A673 (cell line): ENCODE data around the gene HACE1. TPM values are rescaled to one million over a fixed set of nuclear protein-coding genes. Genes with fewer than 3 reads are reported as not detected.

Experiments used
- BruUV-seq: library from RNA; stranded (reverse); fragments of 400-500 nt; replicated peaks from 2 replicates; lab custom pipeline; 2021; lab: Mats Ljungman, UMichigan
- CTCF ChIA-PET: fragments of 300-600 bp; sonication (Branson Sonifier 250); formaldehyde crosslinking; loops from one replicate; lab custom pipeline; 2022; ENCODE audit warnings: antibody characterized with exemption; lab: Charles Lee
- POLR2A ChIA-PET: fragments of 300-600 bp; sonication (Branson Sonifier 250); formaldehyde crosslinking; loops from one replicate; lab custom pipeline; 2022; ENCODE audit warnings: antibody characterized with exemption; ENCODE audit not compliant: low non-redundant PET; lab: Charles Lee
- DNase-seq: peaks from one replicate; pipeline ENCODE4 v3.0.0-alpha.2; 2015; ENCODE audit warnings: low spot score
- H3K27ac ChIP-seq: fragments of 200-600 bp; sonication (generic); 2 replicates; pipeline ENCODE4 v1.5.1; 2016; ENCODE audit warnings: mixed run types, low read depth, mild to moderate bottlenecking, mixed read lengths, antibody characterized with exemption, low read length; ENCODE audit not compliant: poor library complexity, severe bottlenecking
- H3K27me3 ChIP-seq: fragments of 200-600 bp; sonication (generic); replicated peaks from 2 replicates; pipeline ENCODE4 v1.6.1; 2017; ENCODE audit warnings: mixed run types, low read depth, mild to moderate bottlenecking, mixed read lengths, antibody characterized with exemption, low read length; ENCODE audit not compliant: insufficient read depth, poor library complexity
- H3K36me3 ChIP-seq: fragments of 200-600 bp; sonication (generic); 2 replicates; pipeline ENCODE4 v1.6.1; 2016; ENCODE audit warnings: mixed run types, mild to moderate bottlenecking, mixed read lengths, antibody characterized with exemption, low read length; ENCODE audit not compliant: insufficient read depth, poor library complexity, severe bottlenecking
- H3K4me1 ChIP-seq: fragments of 200-600 bp; sonication (generic); 2 replicates; pipeline ENCODE4 v1.6.1; 2017; ENCODE audit warnings: mixed run types, mild to moderate bottlenecking, mixed read lengths, antibody characterized with exemption, low read length; ENCODE audit not compliant: insufficient read depth, poor library complexity, severe bottlenecking
- H3K4me3 ChIP-seq: fragments of 200-600 bp; sonication (generic); 2 replicates; pipeline ENCODE4 v1.5.1; 2016; ENCODE audit warnings: low read depth, mixed run types, mild to moderate bottlenecking, mixed read lengths, low read length; ENCODE audit not compliant: poor library complexity, severe bottlenecking
- H3K9me3 ChIP-seq: fragments of 200-600 bp; sonication (generic); 2 replicates; pipeline ENCODE4 v1.6.1; 2016; ENCODE audit warnings: mixed run types, low read depth, mild to moderate bottlenecking, mixed read lengths, antibody characterized with exemption, low read length; ENCODE audit not compliant: poor library complexity, severe bottlenecking
- EZH2 ChIP-seq: fragments of 200-600 bp; sonication (generic); IDR thresholded peaks from 2 replicates; pipeline ENCODE4 v1.6.1; 2017; ENCODE audit warnings: borderline replicate concordance, low read depth, mild to moderate bottlenecking, mixed read lengths, antibody characterized with exemption, low read length; ENCODE audit not compliant: poor library complexity, severe bottlenecking
- intact Hi-C: fragments of 100-400 bp; cut with micrococcal nuclease; formaldehyde crosslinking; loops from one replicate; pipeline ENCODE4 v1.10.0; 2022; ENCODE audit not compliant: unreplicated experiment
- total RNA-seq: library from RNA; stranded (reverse); gene quantifications from 2 replicates; pipeline ENCODE4 v1.2.3, GENCODE V29; 2021
- TF ChIP-seq, protein P1 (sequence below): fragments of 300-800, 200-600 bp; sonication (generic); conservative IDR thresholded peaks from 2 replicates; pipeline ENCODE4 v1.5.1; 2017; ENCODE audit warnings: low read depth, mild to moderate bottlenecking, antibody characterized with exemption, low read length, moderate library complexity, mixed read lengths

The HACE1 gene
- total RNA-seq, 1 experiment from 2014 or later = 16.3 TPM

DNA sequence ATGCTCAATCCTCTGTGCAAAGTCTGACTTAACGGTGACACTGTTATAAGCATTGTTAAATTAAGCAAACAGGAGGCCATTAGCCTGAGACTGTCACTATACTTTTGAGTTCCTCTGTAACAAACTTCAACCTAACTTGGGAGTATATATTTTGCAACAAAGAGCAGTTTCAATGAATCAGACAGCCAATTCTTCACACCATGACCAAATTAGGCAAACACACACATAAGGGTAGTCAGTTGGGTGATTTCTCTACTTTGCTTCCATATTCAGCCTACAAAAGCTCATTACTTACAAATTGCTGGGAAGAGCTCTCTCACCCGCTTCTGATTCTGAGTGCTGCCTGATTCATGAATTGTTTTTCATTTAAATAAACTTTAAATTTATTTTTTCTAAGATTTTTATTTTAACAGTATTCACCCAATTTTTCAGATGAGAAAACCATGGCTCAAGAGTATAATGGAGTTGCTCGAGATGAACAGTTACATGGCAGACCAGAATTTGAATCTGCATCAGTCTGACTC is 60.5 kb downstream of the HACE1 start:
- DNase-seq = no peak
- no TSS peak for BruUV-seq
- Histone ChIP-seq H3K4me1 (no peaks in the 10 kb centered on the region), H3K4me3 (no peak overlapping the region), H3K9me3 (no peaks in the 10 kb centered on the region), H3K36me3 (no peaks in the 10 kb centered on the region), H3K27me3 (no peaks in the 10 kb centered on the region), H3K27ac (no peak overlapping the region)
- CTCF ChIA-PET = no interaction called here
- POLR2A ChIA-PET = no interaction called here
- intact Hi-C loops = loop anchor here (10.0 kb wide), 1 partner anchor 136 kb away; no protein-coding TSS in a partner anchor
- no peak for TF ChIP-seq EZH2
- TF ChIP-seq, protein P1, sequence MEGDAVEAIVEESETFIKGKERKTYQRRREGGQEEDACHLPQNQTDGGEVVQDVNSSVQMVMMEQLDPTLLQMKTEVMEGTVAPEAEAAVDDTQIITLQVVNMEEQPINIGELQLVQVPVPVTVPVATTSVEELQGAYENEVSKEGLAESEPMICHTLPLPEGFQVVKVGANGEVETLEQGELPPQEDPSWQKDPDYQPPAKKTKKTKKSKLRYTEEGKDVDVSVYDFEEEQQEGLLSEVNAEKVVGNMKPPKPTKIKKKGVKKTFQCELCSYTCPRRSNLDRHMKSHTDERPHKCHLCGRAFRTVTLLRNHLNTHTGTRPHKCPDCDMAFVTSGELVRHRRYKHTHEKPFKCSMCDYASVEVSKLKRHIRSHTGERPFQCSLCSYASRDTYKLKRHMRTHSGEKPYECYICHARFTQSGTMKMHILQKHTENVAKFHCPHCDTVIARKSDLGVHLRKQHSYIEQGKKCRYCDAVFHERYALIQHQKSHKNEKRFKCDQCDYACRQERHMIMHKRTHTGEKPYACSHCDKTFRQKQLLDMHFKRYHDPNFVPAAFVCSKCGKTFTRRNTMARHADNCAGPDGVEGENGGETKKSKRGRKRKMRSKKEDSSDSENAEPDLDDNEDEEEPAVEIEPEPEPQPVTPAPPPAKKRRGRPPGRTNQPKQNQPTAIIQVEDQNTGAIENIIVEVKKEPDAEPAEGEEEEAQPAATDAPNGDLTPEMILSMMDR = no peak

DNA sequence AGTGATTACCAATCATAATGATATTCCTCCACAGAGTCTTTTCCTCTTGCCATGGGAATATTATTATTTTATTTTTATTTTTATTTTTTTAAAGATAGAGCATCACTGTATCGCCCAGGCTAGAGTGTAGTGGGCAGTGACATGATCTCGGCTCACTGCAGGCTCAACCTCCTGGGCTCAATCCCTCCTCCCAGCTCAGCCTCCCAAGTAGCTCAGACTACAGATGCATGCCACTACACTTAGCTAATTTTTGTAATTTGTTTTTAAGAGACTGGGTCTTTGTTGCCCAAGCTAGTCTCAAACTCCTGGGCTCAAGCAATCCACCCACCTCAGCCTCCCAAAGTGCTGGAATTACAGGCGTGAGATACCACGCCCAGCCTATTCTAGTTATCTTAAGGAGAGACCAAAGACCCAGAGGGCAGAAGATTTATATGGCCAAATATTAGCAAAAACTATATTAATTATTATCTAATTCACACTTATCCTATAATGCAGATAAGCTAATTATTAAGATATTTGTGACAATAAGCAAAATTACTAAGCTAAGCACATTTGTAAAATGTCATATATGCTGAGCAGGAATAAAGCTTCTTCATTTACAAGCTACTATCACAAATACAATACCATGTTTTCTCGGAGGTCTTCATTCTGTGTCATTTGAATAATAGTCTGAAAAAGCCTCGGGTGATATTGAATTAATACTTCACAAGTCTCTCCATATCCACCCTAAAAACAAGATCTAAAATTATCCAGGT is 63.5 kb downstream of the HACE1 start:
- Histone ChIP-seq H3K36me3 (no peaks in the 10 kb centered on the region), H3K4me1 (no peaks in the 10 kb centered on the region), H3K27ac (no peak overlapping the region), H3K4me3 (no peak overlapping the region), H3K27me3 (no peaks in the 10 kb centered on the region), H3K9me3 (no peaks in the 10 kb centered on the region)
- CTCF ChIA-PET = interaction anchor here (0.6 kb wide), 1 partner anchor 959 kb away, joined by 3 read pairs; no protein-coding TSS in a partner anchor
- no TSS peak for BruUV-seq
- no peak for DNase-seq
- POLR2A ChIA-PET = no interaction called here
- intact Hi-C loops = loop anchor here (10.0 kb wide), 1 partner anchor 139 kb away; no protein-coding TSS in a partner anchor
- no peak for TF ChIP-seq EZH2
- TF ChIP-seq, protein P1 = no peak

DNA sequence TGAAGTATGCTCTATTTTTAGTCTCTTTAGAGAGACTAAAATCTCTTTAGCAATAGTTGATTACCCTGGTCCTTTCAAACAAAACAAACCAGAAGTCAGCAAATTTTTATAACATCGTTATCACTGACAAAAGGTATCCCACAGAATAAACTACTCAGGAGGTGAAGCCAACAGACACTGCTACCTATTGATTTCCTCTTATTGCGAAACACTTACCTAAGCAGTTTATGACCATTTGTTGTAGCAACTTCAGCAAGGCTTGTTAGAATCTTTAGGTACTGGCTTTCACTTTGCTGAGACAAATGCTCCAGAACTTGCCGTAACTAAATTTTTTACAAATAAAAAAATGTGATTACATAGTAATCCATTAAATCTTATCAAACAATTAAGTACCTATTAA is 64.4 kb downstream of the HACE1 start:
- H3K27ac ChIP-seq = no peak overlapping the region
- H3K4me1 ChIP-seq = no peaks in the 10 kb centered on the region
- no TSS peak for BruUV-seq
- no peaks in the 10 kb centered on the region for H3K9me3 ChIP-seq
- intact Hi-C loops = loop anchor here (10.0 kb wide), 1 partner anchor 139 kb away; no protein-coding TSS in a partner anchor
- no peak for TF ChIP-seq EZH2
- TF ChIP-seq, protein P1 = no peak
- DNase-seq = no peak
- CTCF ChIA-PET = no interaction called here
- no peaks in the 10 kb centered on the region for H3K36me3 ChIP-seq
- H3K27me3 ChIP-seq = no peaks in the 10 kb centered on the region
- POLR2A ChIA-PET = no interaction called here
- H3K4me3 ChIP-seq = no peak overlapping the region
